Osteocyte (in vitro differentiated cells): ENCODE results near the gene UBA1. TPM values are rescaled to one million over a fixed set of nuclear protein-coding genes. Genes with fewer than 3 reads are reported as not detected.

Experiments used
- DNase-seq: peaks from one replicate; pipeline ENCODE4 v3.0.0; 2021; ENCODE audit warnings: mixed read lengths; ENCODE audit not compliant: unreplicated experiment; ENCODE audit errors: extremely low spot score
- H3K27ac Mint-ChIP-seq: one replicate; pipeline ENCODE4 v1.8.0; 2021; ENCODE audit warnings: mild to moderate bottlenecking, mixed read lengths; ENCODE audit not compliant: unreplicated experiment
- H3K27me3 Mint-ChIP-seq: one replicate; pipeline ENCODE4 v1.8.0; 2021; ENCODE audit warnings: mixed read lengths; ENCODE audit not compliant: unreplicated experiment
- H3K36me3 Mint-ChIP-seq: one replicate; pipeline ENCODE4 v1.8.0; 2021; ENCODE audit warnings: mixed read lengths; ENCODE audit not compliant: unreplicated experiment
- H3K4me1 Mint-ChIP-seq: one replicate; pipeline ENCODE4 v1.8.0; 2021; ENCODE audit warnings: mixed read lengths; ENCODE audit not compliant: unreplicated experiment
- H3K4me3 Mint-ChIP-seq: one replicate; pipeline ENCODE4 v1.8.0; 2021; ENCODE audit warnings: mild to moderate bottlenecking, moderate library complexity, mixed read lengths; ENCODE audit not compliant: unreplicated experiment
- H3K9me3 Mint-ChIP-seq: one replicate; pipeline ENCODE4 v1.8.0; 2021; ENCODE audit warnings: mixed read lengths; ENCODE audit not compliant: unreplicated experiment
- CTCF ChIP-seq: fragments of 200-600 bp; sonication (generic); IDR thresholded peaks from 2 replicates; pipeline ENCODE4 v1.5.0; 2021; ENCODE audit warnings: antibody characterized with exemption, mild to moderate bottlenecking, moderate library complexity
- total RNA-seq: library from RNA; stranded (reverse); gene quantifications from 2 replicates; pipeline ENCODE4 v1.2.1, GENCODE V29; 2021

Gene UBA1
- total RNA-seq, 1 donor from 2014 or later = 350 TPM

GRCh38 chrX:47164420-47164819 is 29.2 kb upstream of the UBA1 start:
- Mint-ChIP-seq H3K4me3 (no peak overlapping the region), H3K27me3 (no peaks in the 10 kb centered on the region), H3K9me3 (no peaks in the 10 kb centered on the region), H3K36me3 (no peaks in the 10 kb centered on the region), H3K27ac (no peak overlapping the region), H3K4me1 (no peaks in the 10 kb centered on the region)
- no peak for DNase-seq
- no peak for TF ChIP-seq CTCF

GRCh38 chrX:47166126-47166525 is 27.5 kb upstream of the UBA1 start:
- Mint-ChIP-seq H3K27ac (no peak overlapping the region), H3K4me3 (no peak overlapping the region), H3K4me1 (no peaks in the 10 kb centered on the region), H3K27me3 (no peaks in the 10 kb centered on the region), H3K9me3 (no peaks in the 10 kb centered on the region), H3K36me3 (no peaks in the 10 kb centered on the region)
- no peak for DNase-seq
- TF ChIP-seq CTCF = no peak

- no peaks in the 10 kb centered on the region for H3K27me3 Mint-ChIP-seq
- no peaks in the 10 kb centered on the region for H3K4me1 Mint-ChIP-seq
- H3K9me3 Mint-ChIP-seq = no peaks in the 10 kb centered on the region
These were observed 25.0 kb upstream of the UBA1 start for GRCh38 chrX:47168495-47169073.

GRCh38 chrX:47169273-47169672 is 24.4 kb upstream of the UBA1 start:
- Mint-ChIP-seq H3K4me3 (no peak overlapping the region), H3K4me1 (no peaks in the 10 kb centered on the region)

More at GRCh38 chrX:47168495-47169073, 25.0 kb upstream of the UBA1 start:
- no peak overlapping the region for H3K4me3 Mint-ChIP-seq
- no peak overlapping the region for H3K27ac Mint-ChIP-seq
- H3K36me3 Mint-ChIP-seq = peaks cover 2% of the 10 kb centered on the region
- no peak for DNase-seq
- TF ChIP-seq CTCF = no peak

More at GRCh38 chrX:47169273-47169672, 24.4 kb upstream of the UBA1 start:
- Mint-ChIP-seq H3K9me3 (no peaks in the 10 kb centered on the region), H3K36me3 (peaks cover 4% of the 10 kb centered on the region), H3K27me3 (no peaks in the 10 kb centered on the region), H3K27ac (no peak overlapping the region)
- TF ChIP-seq CTCF = no peak
- DNase-seq = no peak
